Gastrocnemius medialis (tissue), 4 donors: Measurements from ENCODE around the gene ITGA2B. TPM values are rescaled to one million over a fixed set of nuclear protein-coding genes. Genes with fewer than 3 reads are reported as not detected.

Experiments used
- ATAC-seq, 2 donors: fragments of 150-250 bp; one replicate each; pipeline ENCODE4 v1.9.1; 2016
- DNase-seq, 2 donors: peaks; one replicate each; pipeline ENCODE4 v3.0.0-alpha.2; 2019
- H3K27ac ChIP-seq, 4 donors: fragments of 200-600 bp; sonication (generic); 1 replicate in 1 of 4; 2 replicates in 3 of 4; pipeline ENCODE4 v1.5.1; 2016 to 2018; ENCODE audit warnings: mild to moderate bottlenecking in 2 of 4, moderate library complexity in 1 of 4
- H3K27me3 ChIP-seq, 3 donors: fragments of 200-600 bp; sonication (generic) in 2 of 3; 1 replicate in 1 of 3; 2 replicates in 2 of 3; pipeline versions ENCODE4 v1.5.1 to v1.6.0; 2016 to 2019; ENCODE audit warnings: mild to moderate bottlenecking in 1 of 3, moderate library complexity in 1 of 3
- H3K36me3 ChIP-seq, 2 donors: fragments of 200-600 bp; sonication (generic) in 1 of 2; one replicate each; pipeline ENCODE4 v1.5.1; 2017 to 2018
- H3K4me1 ChIP-seq, 2 donors: fragments of 200-600 bp; sonication (generic) in 1 of 2; one replicate each; pipeline ENCODE4 v1.5.1; 2016 to 2017; ENCODE audit warnings: mild to moderate bottlenecking in 2 of 2
- H3K4me3 ChIP-seq, 4 donors: fragments of 200-600 bp; sonication (generic) in 3 of 4; 1 replicate in 1 of 4; 2 replicates in 3 of 4; pipeline ENCODE4 v1.5.1; 2016 to 2019; ENCODE audit warnings: mild to moderate bottlenecking in 2 of 4
- H3K9me3 ChIP-seq, 3 donors: fragments of 200-600 bp; sonication (generic) in 2 of 3; 1 replicate in 1 of 3; 2 replicates in 2 of 3; pipeline ENCODE4 v1.5.1; 2016 to 2019
- POLR2A ChIP-seq, 2 donors: fragments of 450-650 bp; IDR thresholded peaks; one replicate each; pipeline ENCODE4 v1.6.1; 2017; ENCODE audit warnings: antibody characterized with exemption in 2 of 2, mild to moderate bottlenecking in 2 of 2, moderate library complexity in 2 of 2
- in situ Hi-C, 4 donors: fragments of 200-750 bp; cut with MboI; loops; one replicate each; pipeline versions ENCODE4 v1.15.0 to v1.8.0; 2017; ENCODE audit warnings: low sequenced_read_pairs in 4 of 4
- intact Hi-C: fragments of 100-400 bp; cut with DNase I; formaldehyde crosslinking; loops from one replicate; pipeline ENCODE4 v1.15.1; 2023; ENCODE audit warnings: low total_unique reads
- total RNA-seq, 4 donors: library from RNA; depleted of rRNA; stranded (reverse); fragments of >200 nt; gene quantifications; one replicate each; pipeline versions ENCODE4 v1.1.0 to v1.2.3, GENCODE V29; 2016
- TF ChIP-seq, protein P1 (sequence below), 5 experiments: fragments of 450-650 bp in 3 of 5; fragments of 200-600 bp in 2 of 5; sonication (generic) in 2 of 5; IDR thresholded peaks in 4 of 5; conservative IDR thresholded peaks in 1 of 5; 1 replicate in 4 of 5; 2 replicates in 1 of 5; pipeline ENCODE4 v1.5.1; 2016 to 2019; ENCODE audit warnings: antibody characterized with exemption in 5 of 5, mild to moderate bottlenecking in 3 of 5, moderate library complexity in 3 of 5

The ITGA2B gene
- total RNA-seq, 4 donors from 2014 or later, result 0.33 TPM; not detected in 3

DNA sequence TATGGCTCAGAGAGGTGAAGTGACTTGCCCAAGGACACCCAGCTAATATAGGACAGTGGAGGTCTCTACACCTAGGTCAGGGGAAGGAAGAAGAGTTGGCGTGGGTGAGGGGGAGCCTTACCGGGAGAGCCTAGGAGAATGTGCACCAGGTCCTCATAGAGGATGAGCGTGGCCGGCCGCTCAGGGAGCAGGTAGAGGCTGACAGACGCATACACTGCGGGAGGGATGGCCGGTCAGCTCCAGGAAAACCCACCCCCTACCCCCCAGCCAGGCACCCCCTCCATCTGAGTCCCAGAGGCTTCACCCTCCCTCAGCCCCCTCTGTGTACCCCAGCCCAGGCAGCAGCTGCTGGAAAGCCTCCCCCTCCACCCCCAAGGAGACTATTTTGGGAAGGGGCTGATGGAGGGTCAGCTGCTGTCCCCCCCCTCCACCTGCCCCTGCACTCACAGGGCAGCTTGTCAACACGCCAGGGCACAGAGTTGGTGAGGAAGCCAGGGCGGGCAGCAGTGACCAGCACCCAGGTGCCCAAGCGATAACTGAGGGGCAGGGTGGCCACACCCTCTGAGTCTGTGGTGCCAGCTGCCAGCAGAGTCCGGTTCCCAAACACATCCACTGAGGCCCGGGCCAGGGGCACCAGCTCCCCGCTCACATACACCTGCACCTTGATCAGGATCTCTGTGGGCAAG is 29.8 kb downstream of the ITGA2B start:
- peaks cover 4 to 12% of the 10 kb centered on the region in 2 donors for H3K4me1 ChIP-seq
- intact Hi-C loops (no loop called here), in situ Hi-C loops (no loop called here)
- ATAC-seq (no peak), DNase-seq (no peak)
- no peaks in the 10 kb centered on the region for H3K9me3 ChIP-seq
- no peak overlapping the region for H3K27ac ChIP-seq
- no peak overlapping the region for H3K4me3 ChIP-seq
- no peaks in the 10 kb centered on the region for H3K36me3 ChIP-seq
- H3K27me3 ChIP-seq, result peaks cover 5 to 17% (median 12%) of the 10 kb centered on the region in 3 donors
- no peak for TF ChIP-seq POLR2A (IDR thresholded peaks at IDR 0.05)
- TF ChIP-seq, protein P1, sequence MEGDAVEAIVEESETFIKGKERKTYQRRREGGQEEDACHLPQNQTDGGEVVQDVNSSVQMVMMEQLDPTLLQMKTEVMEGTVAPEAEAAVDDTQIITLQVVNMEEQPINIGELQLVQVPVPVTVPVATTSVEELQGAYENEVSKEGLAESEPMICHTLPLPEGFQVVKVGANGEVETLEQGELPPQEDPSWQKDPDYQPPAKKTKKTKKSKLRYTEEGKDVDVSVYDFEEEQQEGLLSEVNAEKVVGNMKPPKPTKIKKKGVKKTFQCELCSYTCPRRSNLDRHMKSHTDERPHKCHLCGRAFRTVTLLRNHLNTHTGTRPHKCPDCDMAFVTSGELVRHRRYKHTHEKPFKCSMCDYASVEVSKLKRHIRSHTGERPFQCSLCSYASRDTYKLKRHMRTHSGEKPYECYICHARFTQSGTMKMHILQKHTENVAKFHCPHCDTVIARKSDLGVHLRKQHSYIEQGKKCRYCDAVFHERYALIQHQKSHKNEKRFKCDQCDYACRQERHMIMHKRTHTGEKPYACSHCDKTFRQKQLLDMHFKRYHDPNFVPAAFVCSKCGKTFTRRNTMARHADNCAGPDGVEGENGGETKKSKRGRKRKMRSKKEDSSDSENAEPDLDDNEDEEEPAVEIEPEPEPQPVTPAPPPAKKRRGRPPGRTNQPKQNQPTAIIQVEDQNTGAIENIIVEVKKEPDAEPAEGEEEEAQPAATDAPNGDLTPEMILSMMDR (IDR thresholded peaks at IDR 0.05 in 4 of 5, conservative IDR thresholded peaks at IDR 0.05 in 1 of 5), result no peak

DNA sequence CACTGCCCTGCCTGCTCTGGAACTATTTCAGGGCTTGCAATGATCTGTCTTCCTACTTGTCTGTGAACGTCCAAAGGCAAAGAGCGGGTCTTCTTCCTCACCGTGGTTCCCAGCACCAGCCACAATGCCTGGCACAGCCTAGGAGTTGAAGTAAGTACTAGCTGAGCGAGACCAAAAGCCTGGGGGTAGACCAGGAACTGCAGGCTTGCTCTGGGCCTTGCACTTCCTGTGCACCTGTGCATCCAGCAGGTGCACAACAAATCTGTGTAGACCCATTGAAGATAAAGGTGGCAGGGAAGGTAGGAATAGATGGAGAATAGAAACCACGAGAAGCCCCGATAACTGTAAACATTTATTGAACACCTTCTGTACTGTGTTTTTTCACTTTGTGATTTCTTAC is 30.4 kb downstream of the ITGA2B start:
- Histone ChIP-seq H3K9me3 (no peaks in the 10 kb centered on the region), H3K27me3 (peaks cover 5 to 17% (median 12%) of the 10 kb centered on the region in 3 donors), H3K27ac (no peak overlapping the region), H3K36me3 (no peaks in the 10 kb centered on the region), H3K4me1 (peaks cover 4 to 11% of the 10 kb centered on the region in 2 donors), H3K4me3 (no peak overlapping the region)
- in situ Hi-C loops, result no loop called here
- no peak for TF ChIP-seq POLR2A (IDR thresholded peaks at IDR 0.05)
- TF ChIP-seq, protein P1 (IDR thresholded peaks at IDR 0.05 in 4 of 5, conservative IDR thresholded peaks at IDR 0.05 in 1 of 5), result no peak
- ATAC-seq, result no peak
- intact Hi-C loops, result no loop called here
- DNase-seq, result no peak

DNA sequence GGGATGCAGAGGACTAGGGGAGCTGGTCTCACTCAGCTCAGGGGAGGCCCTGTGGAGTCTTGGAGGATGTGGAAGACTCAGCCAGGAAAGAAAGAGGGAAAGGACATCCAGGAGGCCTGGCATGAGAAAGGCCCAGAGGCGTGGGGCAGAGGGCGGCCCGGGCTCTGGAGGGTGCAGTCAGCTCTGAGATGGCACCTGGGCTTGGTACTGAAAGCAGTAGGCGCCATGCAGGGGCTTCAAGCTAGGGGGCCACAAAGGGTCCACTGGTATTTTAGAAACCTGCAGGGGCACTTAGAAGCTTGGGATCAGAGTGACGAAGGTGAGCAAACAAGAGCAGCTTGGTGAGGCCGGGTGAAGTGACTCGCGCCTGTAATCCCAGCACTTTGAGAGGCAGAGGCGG is 31.4 kb downstream of the ITGA2B start:
- Histone ChIP-seq H3K36me3 (peaks cover 0 to 3% of the 10 kb centered on the region in 2 donors), H3K27ac (no peak overlapping the region), H3K9me3 (no peaks in the 10 kb centered on the region), H3K4me1 (peaks cover 4 to 5% of the 10 kb centered on the region in 2 donors), H3K4me3 (no peak overlapping the region), H3K27me3 (peaks cover 5 to 15% (median 9%) of the 10 kb centered on the region in 3 donors)
- in situ Hi-C loops (no loop called here), intact Hi-C loops (no loop called here)
- TF ChIP-seq, protein P1 (IDR thresholded peaks at IDR 0.05 in 4 of 5, conservative IDR thresholded peaks at IDR 0.05 in 1 of 5), result no peak
- no peak for TF ChIP-seq POLR2A (IDR thresholded peaks at IDR 0.05)
- DNase-seq, result no peak
- ATAC-seq, result no peak

DNA sequence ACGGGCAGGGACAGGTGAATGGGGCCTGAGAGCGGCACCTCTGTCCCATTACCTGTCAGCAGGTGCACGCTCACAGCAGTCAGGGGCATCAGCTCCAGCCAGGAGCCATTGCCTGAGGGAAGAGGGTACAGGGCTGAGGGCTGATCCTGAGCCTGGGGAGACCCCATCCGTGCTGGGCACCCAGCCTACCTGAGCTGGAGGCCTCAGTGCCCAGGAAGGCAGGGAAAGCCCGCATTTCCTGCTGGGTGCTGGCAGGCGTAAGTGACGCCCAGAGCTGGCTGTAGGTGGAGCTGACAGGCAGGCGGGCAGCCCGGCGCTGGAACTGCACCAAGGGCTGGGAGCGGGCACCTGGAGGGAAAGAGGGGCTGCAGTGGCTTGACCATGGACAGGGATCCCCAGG is 33.2 kb downstream of the ITGA2B start:
- in situ Hi-C loops, result no loop called here
- ATAC-seq, result no peak
- H3K27ac ChIP-seq, result no peak overlapping the region

More for the DNA sequence above, 33.2 kb downstream of the ITGA2B start:
- Histone ChIP-seq H3K4me1 (no peaks in the 10 kb centered on the region), H3K36me3 (peaks cover 0 to 21% of the 10 kb centered on the region in 2 donors), H3K9me3 (no peaks in the 10 kb centered on the region), H3K4me3 (no peak overlapping the region), H3K27me3 (no peaks in the 10 kb centered on the region)
- no peak for DNase-seq
- intact Hi-C loops, result no loop called here
- TF ChIP-seq, protein P1 (IDR thresholded peaks at IDR 0.05 in 4 of 5, conservative IDR thresholded peaks at IDR 0.05 in 1 of 5), result no peak
- no peak for TF ChIP-seq POLR2A (IDR thresholded peaks at IDR 0.05)
